ENCODE results near the gene TMPRSS9. TPM values are rescaled to one million over a fixed set of nuclear protein-coding genes. Genes with fewer than 3 reads are reported as not detected.

The TMPRSS9 gene
- total RNA-seq, 1 experiment from 2014 or later = 0.66 TPM

- POLR2A ChIA-PET = no interaction called here
- CTCF ChIA-PET = no interaction called here
Observed at GRCh38 chr19:2355168-2356035, 4.7 kb upstream of the TMPRSS9 start.

GRCh38 chr19:2356036-2356646 is 3.9 kb upstream of the TMPRSS9 start:
- no peaks in the 10 kb centered on the region for H3K9me3 Mint-ChIP-seq (ENCODE audit: unreplicated experiment)
- H3K4me1 ChIP-seq = no peaks in the 10 kb centered on the region
- H3K36me3 Mint-ChIP-seq (ENCODE audit: insufficient read depth, unreplicated experiment) = peaks cover 5% of the 10 kb centered on the region
- no peaks in the 10 kb centered on the region for H3K4me1 Mint-ChIP-seq (ENCODE audit: low read depth, unreplicated experiment)
- H3K9me3 ChIP-seq = no peaks in the 10 kb centered on the region
- H3K27ac Mint-ChIP-seq (ENCODE audit: unreplicated experiment) = no peak overlapping the region
- ChIA-PET POLR2A (no interaction called here), CTCF (no interaction called here)
- TF ChIP-seq CTCF (IDR thresholded peaks at IDR 0.05; ENCODE audit: insufficient read depth in 1 of 2, low read depth in 1 of 2, low read length in 1 of 2, severe bottlenecking in 1 of 2, unreplicated experiment in 1 of 2) = no peak
- no TSS peak for BruUV-seq (replicated peaks)
- intact Hi-C loops (cut with micrococcal nuclease; ENCODE audit: unreplicated experiment) = no loop called here
- no peak overlapping the region for H3K4me3 ChIP-seq (ENCODE audit: low read depth, low read length)
- no peaks in the 10 kb centered on the region; the same call in none of the 2 replicates for H3K36me3 ChIP-seq (ENCODE audit: control insufficient read depth, insufficient read depth, low read length)
- DNase-seq = no peak
- no peaks in the 10 kb centered on the region for H3K27me3 ChIP-seq (replicated peaks; ENCODE audit: control insufficient read depth, insufficient read depth, low read length)
- no peaks in the 10 kb centered on the region for H3K27me3 Mint-ChIP-seq (ENCODE audit: insufficient read depth, unreplicated experiment)
- H3K4me3 Mint-ChIP-seq (ENCODE audit: unreplicated experiment) = no peak overlapping the region

More at GRCh38 chr19:2355168-2356035, 4.7 kb upstream of the TMPRSS9 start:
- H3K27me3 Mint-ChIP-seq (ENCODE audit: insufficient read depth, unreplicated experiment) = no peaks in the 10 kb centered on the region
- BruUV-seq (replicated peaks) = no TSS peak
- no peaks in the 10 kb centered on the region for H3K4me1 Mint-ChIP-seq (ENCODE audit: low read depth, unreplicated experiment)
- no peak for TF ChIP-seq CTCF (IDR thresholded peaks at IDR 0.05; ENCODE audit: insufficient read depth in 1 of 2, low read depth in 1 of 2, low read length in 1 of 2, severe bottlenecking in 1 of 2, unreplicated experiment in 1 of 2)
- no peak overlapping the region for H3K27ac Mint-ChIP-seq (ENCODE audit: unreplicated experiment)
- no peak overlapping the region for H3K4me3 Mint-ChIP-seq (ENCODE audit: unreplicated experiment)
- Histone ChIP-seq H3K4me3 (ENCODE audit: low read depth, low read length) (no peak overlapping the region), H3K9me3 (no peaks in the 10 kb centered on the region), H3K36me3 (ENCODE audit: control insufficient read depth, insufficient read depth, low read length) (no peaks in the 10 kb centered on the region; the same call in none of the 2 replicates), H3K4me1 (no peaks in the 10 kb centered on the region), H3K27me3 (replicated peaks; ENCODE audit: control insufficient read depth, insufficient read depth, low read length) (no peaks in the 10 kb centered on the region)
- no peaks in the 10 kb centered on the region for H3K9me3 Mint-ChIP-seq (ENCODE audit: unreplicated experiment)
- intact Hi-C loops (cut with micrococcal nuclease; ENCODE audit: unreplicated experiment) = no loop called here
- peaks cover 2% of the 10 kb centered on the region for H3K36me3 Mint-ChIP-seq (ENCODE audit: insufficient read depth, unreplicated experiment)
- no peak for DNase-seq

- no peak for DNase-seq
- no peak overlapping the region for H3K4me3 ChIP-seq (ENCODE audit: low read depth, low read length)
- Mint-ChIP-seq H3K9me3 (ENCODE audit: unreplicated experiment) (no peaks in the 10 kb centered on the region), H3K4me3 (ENCODE audit: unreplicated experiment) (no peak overlapping the region), H3K27ac (ENCODE audit: unreplicated experiment) (no peak overlapping the region), H3K27me3 (ENCODE audit: insufficient read depth, unreplicated experiment) (no peaks in the 10 kb centered on the region), H3K36me3 (ENCODE audit: insufficient read depth, unreplicated experiment) (peaks cover 5% of the 10 kb centered on the region), H3K4me1 (ENCODE audit: low read depth, unreplicated experiment) (no peaks in the 10 kb centered on the region)
- POLR2A ChIA-PET = no interaction called here
- BruUV-seq (replicated peaks) = no TSS peak
- CTCF ChIA-PET = no interaction called here
- no peaks in the 10 kb centered on the region for H3K9me3 ChIP-seq
- H3K36me3 ChIP-seq (ENCODE audit: control insufficient read depth, insufficient read depth, low read length) = no peaks in the 10 kb centered on the region; the same call in 1 of the 2 replicates
- intact Hi-C loops (cut with micrococcal nuclease; ENCODE audit: unreplicated experiment) = no loop called here
- H3K27me3 ChIP-seq (replicated peaks; ENCODE audit: control insufficient read depth, insufficient read depth, low read length) = no peaks in the 10 kb centered on the region
- TF ChIP-seq CTCF (IDR thresholded peaks at IDR 0.05; ENCODE audit: insufficient read depth in 1 of 2, low read depth in 1 of 2, low read length in 1 of 2, severe bottlenecking in 1 of 2, unreplicated experiment in 1 of 2) = no peak
- H3K4me1 ChIP-seq = no peaks in the 10 kb centered on the region
Observed at GRCh38 chr19:2357279-2358206, 2.5 kb upstream of the TMPRSS9 start.

Measured in Caco-2 (cell line).